ENCODE data around the gene RAPH1.

The RAPH1 gene

GRCh38 chr2:203352604-203353255, 182.4 kb downstream of the RAPH1 start:
- no peak for DNase-seq (ENCODE audit: low read depth in 1 of 2, low spot score in 1 of 2)
- Histone ChIP-seq H3K27me3 (ENCODE audit: insufficient read depth, poor library complexity, severe bottlenecking) (no peaks in the 10 kb centered on the region), H3K27ac (replicated peaks) (no peak overlapping the region), H3K4me3 (replicated peaks; ENCODE audit: insufficient read depth, low read length) (no peak overlapping the region)
- no peak for TF ChIP-seq SPI1 (IDR thresholded peaks at IDR 0.05; ENCODE audit: borderline replicate concordance, low read depth)
- TF ChIP-seq CTCF (IDR thresholded peaks at IDR 0.05; ENCODE audit: insufficient read depth, low read length) = no peak
- TF ChIP-seq GABPA (IDR thresholded peaks at IDR 0.05; ENCODE audit: low read depth) = no peak
- TF ChIP-seq POLR2AphosphoS5 (IDR thresholded peaks at IDR 0.05; ENCODE audit: low read depth) = no peak
- no peak for TF ChIP-seq REST (IDR thresholded peaks at IDR 0.05; ENCODE audit: insufficient replicate concordance, low read depth)

- no peak for TF ChIP-seq POLR2AphosphoS5 (IDR thresholded peaks at IDR 0.05; ENCODE audit: low read depth)
- TF ChIP-seq REST (IDR thresholded peaks at IDR 0.05; ENCODE audit: insufficient replicate concordance, low read depth) = no peak
- TF ChIP-seq CTCF (IDR thresholded peaks at IDR 0.05; ENCODE audit: insufficient read depth, low read length) = no peak
- TF ChIP-seq GABPA (IDR thresholded peaks at IDR 0.05; ENCODE audit: low read depth) = no peak
- TF ChIP-seq SPI1 (IDR thresholded peaks at IDR 0.05; ENCODE audit: borderline replicate concordance, low read depth) = no peak
- Histone ChIP-seq H3K4me3 (replicated peaks; ENCODE audit: insufficient read depth, low read length) (no peak overlapping the region), H3K27me3 (ENCODE audit: insufficient read depth, poor library complexity, severe bottlenecking) (no peaks in the 10 kb centered on the region), H3K27ac (replicated peaks) (no peak overlapping the region)
- no peak for DNase-seq (ENCODE audit: low read depth in 1 of 2, low spot score in 1 of 2)
These were observed 187.7 kb downstream of the RAPH1 start for GRCh38 chr2:203347375-203347774.

GRCh38 chr2:203346612-203347011, 188.5 kb downstream of the RAPH1 start:
- DNase-seq (ENCODE audit: low read depth in 1 of 2, low spot score in 1 of 2) = no peak
- Histone ChIP-seq H3K27me3 (ENCODE audit: insufficient read depth, poor library complexity, severe bottlenecking) (no peaks in the 10 kb centered on the region), H3K4me3 (replicated peaks; ENCODE audit: insufficient read depth, low read length) (no peak overlapping the region), H3K27ac (replicated peaks) (no peak overlapping the region)
- TF ChIP-seq CTCF (IDR thresholded peaks at IDR 0.05; ENCODE audit: insufficient read depth, low read length) = no peak
- TF ChIP-seq GABPA (IDR thresholded peaks at IDR 0.05; ENCODE audit: low read depth) = no peak

GRCh38 chr2:203344667-203345066, 190.4 kb downstream of the RAPH1 start:
- DNase-seq (ENCODE audit: low read depth in 1 of 2, low spot score in 1 of 2) = no peak
- Histone ChIP-seq H3K27ac (replicated peaks) (no peak overlapping the region), H3K4me3 (replicated peaks; ENCODE audit: insufficient read depth, low read length) (no peak overlapping the region), H3K27me3 (ENCODE audit: insufficient read depth, poor library complexity, severe bottlenecking) (no peaks in the 10 kb centered on the region)
- TF ChIP-seq SPI1 (IDR thresholded peaks at IDR 0.05; ENCODE audit: borderline replicate concordance, low read depth) = no peak
- no peak for TF ChIP-seq REST (IDR thresholded peaks at IDR 0.05; ENCODE audit: insufficient replicate concordance, low read depth)
- no peak for TF ChIP-seq CTCF (IDR thresholded peaks at IDR 0.05; ENCODE audit: insufficient read depth, low read length)
- TF ChIP-seq GABPA (IDR thresholded peaks at IDR 0.05; ENCODE audit: low read depth) = no peak
- no peak for TF ChIP-seq POLR2AphosphoS5 (IDR thresholded peaks at IDR 0.05; ENCODE audit: low read depth)

Data from HL-60 (cell line).